ENCODE results near the gene CES3.
"Not testable (repeated sequence)": the region's sequence is repeated elsewhere in the genome, so short reads cannot be mapped to it uniquely, and the experiment has no call there.

The CES3 gene

DNA sequence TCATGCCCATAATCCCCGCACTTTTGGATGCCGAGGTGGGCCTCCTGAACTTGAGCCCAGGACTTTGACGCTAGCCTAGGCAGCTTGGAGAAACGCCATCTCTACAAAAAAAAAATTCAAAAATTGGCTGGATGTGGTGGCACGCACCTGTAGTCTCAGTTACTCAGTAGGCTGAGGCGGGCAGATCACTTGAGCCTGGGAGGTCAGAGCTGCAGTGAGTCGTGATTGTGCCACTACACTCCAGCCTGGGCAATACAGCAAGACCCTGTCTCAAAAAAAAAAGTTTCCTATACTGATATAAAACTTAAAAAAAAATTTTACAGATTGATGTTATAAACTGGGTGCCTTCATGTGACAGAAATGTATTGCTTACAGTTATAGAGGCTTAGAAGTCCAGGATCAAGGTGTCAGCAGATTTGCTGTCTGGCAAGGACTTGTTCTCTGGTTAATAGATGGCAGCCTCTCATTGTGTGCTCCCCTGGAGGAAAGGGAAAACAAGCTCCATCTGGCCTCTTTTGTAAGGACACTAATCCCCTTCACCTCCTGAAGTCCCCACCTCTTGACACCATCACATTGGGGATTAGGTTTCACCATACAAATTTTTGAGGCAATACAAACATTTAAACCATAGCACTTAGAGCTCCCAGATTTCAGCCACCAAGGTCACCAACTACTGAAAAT lies 8.5 kb upstream of the CES3 start:
- 0 out of 2 replicates have a peak, but pooled peaks cover 3% of the 10 kb centered on the region for H3K9me3 ChIP-seq (ENCODE audit: low read length)

DNA sequence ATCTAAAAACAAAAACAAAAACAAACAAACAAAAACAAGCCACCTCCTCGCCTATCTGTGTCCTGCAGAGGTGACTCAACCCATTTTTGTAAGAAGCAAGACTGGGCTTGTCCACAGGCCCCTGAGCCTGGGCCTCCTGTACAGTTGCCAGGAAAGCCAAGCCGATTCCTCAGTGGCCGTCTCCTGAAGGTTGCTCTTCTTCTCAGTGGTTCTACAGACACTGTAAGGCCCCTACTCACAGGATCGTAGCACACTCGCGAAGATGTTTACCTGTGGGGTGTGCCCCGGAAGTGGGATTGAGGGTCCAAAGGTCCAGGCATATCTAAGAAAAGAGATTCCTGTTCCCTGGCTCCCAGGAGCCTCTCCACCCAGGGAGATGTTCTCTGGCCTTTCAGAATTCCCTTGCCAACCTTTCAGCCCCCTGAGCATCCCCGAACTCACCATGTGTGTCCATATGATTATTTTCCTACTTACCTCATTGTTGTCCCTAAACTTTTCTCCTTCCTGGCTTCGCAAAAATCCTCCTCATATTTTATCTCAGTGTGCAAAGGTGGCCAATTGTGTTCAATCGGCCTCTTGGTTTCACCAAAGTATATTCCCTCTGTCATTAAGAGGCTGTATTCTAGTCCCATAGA lies 7.5 kb upstream of the CES3 start:
- Histone ChIP-seq H3K9me3 (ENCODE audit: low read length) (0 out of 2 replicates have a peak, but pooled peaks cover 3% of the 10 kb centered on the region), H3F3A (ENCODE audit: insufficient read depth, low read length) (no peaks in the 10 kb centered on the region), H2AFZ (ENCODE audit: low read length) (no peak overlapping the region), H3K27me3 (ENCODE audit: insufficient read depth, low read length) (no peaks in the 10 kb centered on the region; the same call in 1 of the 2 replicates), H3K9ac (ENCODE audit: low read length) (no peak overlapping the region), H3K79me2 (ENCODE audit: insufficient read depth, low read length) (no peaks in the 10 kb centered on the region), H3K4me3 (ENCODE audit: low read depth, low read length, poor library complexity, severe bottlenecking) (no peak overlapping the region), H3K27ac (ENCODE audit: low read depth, low read length, poor library complexity, severe bottlenecking) (no peak overlapping the region), H3K36me3 (ENCODE audit: insufficient read depth, low read length) (no peaks in the 10 kb centered on the region), H4K20me1 (ENCODE audit: insufficient read depth, low read length) (no peaks in the 10 kb centered on the region), H3K4me1 (ENCODE audit: insufficient read depth, low read length, severe bottlenecking) (no peaks in the 10 kb centered on the region), H3K4me2 (ENCODE audit: low read length) (no peak overlapping the region), H3K9me2 (ENCODE audit: low read depth, low read length) (no peaks in the 10 kb centered on the region)
- no peak for TF ChIP-seq EZH2 (IDR thresholded peaks at IDR 0.05; ENCODE audit: borderline replicate concordance, low read length)
- TF ChIP-seq, protein P1, sequence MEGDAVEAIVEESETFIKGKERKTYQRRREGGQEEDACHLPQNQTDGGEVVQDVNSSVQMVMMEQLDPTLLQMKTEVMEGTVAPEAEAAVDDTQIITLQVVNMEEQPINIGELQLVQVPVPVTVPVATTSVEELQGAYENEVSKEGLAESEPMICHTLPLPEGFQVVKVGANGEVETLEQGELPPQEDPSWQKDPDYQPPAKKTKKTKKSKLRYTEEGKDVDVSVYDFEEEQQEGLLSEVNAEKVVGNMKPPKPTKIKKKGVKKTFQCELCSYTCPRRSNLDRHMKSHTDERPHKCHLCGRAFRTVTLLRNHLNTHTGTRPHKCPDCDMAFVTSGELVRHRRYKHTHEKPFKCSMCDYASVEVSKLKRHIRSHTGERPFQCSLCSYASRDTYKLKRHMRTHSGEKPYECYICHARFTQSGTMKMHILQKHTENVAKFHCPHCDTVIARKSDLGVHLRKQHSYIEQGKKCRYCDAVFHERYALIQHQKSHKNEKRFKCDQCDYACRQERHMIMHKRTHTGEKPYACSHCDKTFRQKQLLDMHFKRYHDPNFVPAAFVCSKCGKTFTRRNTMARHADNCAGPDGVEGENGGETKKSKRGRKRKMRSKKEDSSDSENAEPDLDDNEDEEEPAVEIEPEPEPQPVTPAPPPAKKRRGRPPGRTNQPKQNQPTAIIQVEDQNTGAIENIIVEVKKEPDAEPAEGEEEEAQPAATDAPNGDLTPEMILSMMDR (IDR thresholded peaks at IDR 0.05; ENCODE audit: low read length) = no peak

More for the DNA sequence above, 8.5 kb upstream of the CES3 start:
- no peak for TF ChIP-seq EZH2 (IDR thresholded peaks at IDR 0.05; ENCODE audit: borderline replicate concordance, low read length)
- H4K20me1 ChIP-seq (ENCODE audit: insufficient read depth, low read length) = no peaks in the 10 kb centered on the region
- no peaks in the 10 kb centered on the region for H3K9me2 ChIP-seq (ENCODE audit: low read depth, low read length)
- H2AFZ ChIP-seq (ENCODE audit: low read length) = no peak overlapping the region
- no peaks in the 10 kb centered on the region for H3K36me3 ChIP-seq (ENCODE audit: insufficient read depth, low read length)
- H3K27ac ChIP-seq (ENCODE audit: low read depth, low read length, poor library complexity, severe bottlenecking) = no peak overlapping the region
- no peaks in the 10 kb centered on the region for H3K79me2 ChIP-seq (ENCODE audit: insufficient read depth, low read length)
- H3K4me2 ChIP-seq (ENCODE audit: low read length) = no peak overlapping the region
- H3K27me3 ChIP-seq (ENCODE audit: insufficient read depth, low read length) = no peaks in the 10 kb centered on the region; the same call in 1 of the 2 replicates
- H3K4me3 ChIP-seq (ENCODE audit: low read depth, low read length, poor library complexity, severe bottlenecking) = no peak overlapping the region
- H3F3A ChIP-seq (ENCODE audit: insufficient read depth, low read length) = no peaks in the 10 kb centered on the region
- H3K4me1 ChIP-seq (ENCODE audit: insufficient read depth, low read length, severe bottlenecking) = peaks cover 3% of the 10 kb centered on the region
- no peak overlapping the region for H3K9ac ChIP-seq (ENCODE audit: low read length)

DNA sequence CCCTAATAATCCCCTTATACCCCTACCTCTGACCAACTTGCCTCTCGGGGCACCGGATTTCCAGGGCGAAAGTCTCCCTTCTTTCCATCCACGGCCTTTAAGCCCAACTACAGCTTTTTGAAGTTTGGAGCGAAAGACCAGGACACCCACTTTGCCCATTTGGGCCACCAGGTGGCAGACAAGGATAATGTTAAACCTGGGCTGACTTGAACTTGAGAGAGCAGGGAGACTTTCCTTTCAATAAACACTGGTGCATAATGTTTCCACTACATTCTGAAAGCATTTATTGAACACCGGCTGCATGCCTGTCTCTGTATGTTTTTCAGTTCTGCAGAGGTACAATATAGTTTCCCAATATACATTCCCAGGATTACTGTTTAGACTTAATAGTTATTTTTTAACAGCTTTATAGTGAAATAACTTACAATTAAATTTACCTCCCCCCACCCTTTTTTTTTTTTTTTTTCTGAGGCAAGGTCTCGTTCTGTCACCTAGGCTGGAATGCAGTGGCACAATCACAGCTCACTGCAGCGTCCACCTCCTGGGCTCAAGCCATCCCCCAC lies 6.9 kb upstream of the CES3 start:
- Histone ChIP-seq H3F3A (ENCODE audit: insufficient read depth, low read length) (no peaks in the 10 kb centered on the region), H3K9me3 (ENCODE audit: low read length) (0 out of 2 replicates have a peak, but pooled peaks cover 3% of the 10 kb centered on the region), H3K9ac (ENCODE audit: low read length) (no peak overlapping the region), H3K4me1 (ENCODE audit: insufficient read depth, low read length, severe bottlenecking) (no peaks in the 10 kb centered on the region), H3K4me3 (ENCODE audit: low read depth, low read length, poor library complexity, severe bottlenecking) (no peak overlapping the region), H3K36me3 (ENCODE audit: insufficient read depth, low read length) (no peaks in the 10 kb centered on the region), H3K79me2 (ENCODE audit: insufficient read depth, low read length) (no peaks in the 10 kb centered on the region), H4K20me1 (ENCODE audit: insufficient read depth, low read length) (no peaks in the 10 kb centered on the region), H3K4me2 (ENCODE audit: low read length) (no peak overlapping the region), H2AFZ (ENCODE audit: low read length) (no peak overlapping the region), H3K27me3 (ENCODE audit: insufficient read depth, low read length) (no peaks in the 10 kb centered on the region; the same call in 1 of the 2 replicates), H3K27ac (ENCODE audit: low read depth, low read length, poor library complexity, severe bottlenecking) (no peak overlapping the region), H3K9me2 (ENCODE audit: low read depth, low read length) (no peaks in the 10 kb centered on the region)
- no peak for TF ChIP-seq EZH2 (IDR thresholded peaks at IDR 0.05; ENCODE audit: borderline replicate concordance, low read length)
- TF ChIP-seq, protein P1 (IDR thresholded peaks at IDR 0.05; ENCODE audit: low read length) = peak; percentile 84

- H3K4me1 ChIP-seq (ENCODE audit: insufficient read depth, low read length, severe bottlenecking); H3K4me3 ChIP-seq (ENCODE audit: low read depth, low read length, poor library complexity, severe bottlenecking); H3K27ac ChIP-seq (ENCODE audit: low read depth, low read length, poor library complexity, severe bottlenecking); H3F3A ChIP-seq (ENCODE audit: insufficient read depth, low read length); H4K20me1 ChIP-seq (ENCODE audit: insufficient read depth, low read length); H3K9me2 ChIP-seq (ENCODE audit: low read depth, low read length); H3K9me3 ChIP-seq (ENCODE audit: low read length); H3K79me2 ChIP-seq (ENCODE audit: insufficient read depth, low read length); H3K27me3 ChIP-seq (ENCODE audit: insufficient read depth, low read length); H3K36me3 ChIP-seq (ENCODE audit: insufficient read depth, low read length); H2AFZ ChIP-seq (ENCODE audit: low read length); H3K9ac ChIP-seq (ENCODE audit: low read length); H3K4me2 ChIP-seq (ENCODE audit: low read length): not testable (repeated sequence)
These were observed 5.5 kb upstream of the CES3 start for GRCh38 chr16:66955363-66956153.

DNA sequence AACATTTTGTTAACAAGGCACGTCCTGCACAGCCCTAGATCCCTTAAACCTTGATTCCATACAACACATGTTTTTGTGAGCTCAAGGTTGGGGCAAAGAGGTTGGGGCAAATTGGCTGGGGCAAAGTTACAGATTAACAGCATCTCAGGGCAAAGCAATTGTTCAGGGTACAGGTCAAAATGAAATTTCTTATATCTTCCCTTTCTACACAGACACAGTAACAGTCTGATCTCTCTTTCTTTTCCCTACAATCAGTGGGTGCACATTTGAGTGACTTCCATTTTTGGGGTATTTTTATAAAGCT lies 5.0 kb upstream of the CES3 start:
- H3K27ac ChIP-seq (ENCODE audit: low read depth, low read length, poor library complexity, severe bottlenecking); H3K27me3 ChIP-seq (ENCODE audit: insufficient read depth, low read length); H2AFZ ChIP-seq (ENCODE audit: low read length); H3K36me3 ChIP-seq (ENCODE audit: insufficient read depth, low read length); H3F3A ChIP-seq (ENCODE audit: insufficient read depth, low read length); H3K4me2 ChIP-seq (ENCODE audit: low read length); H3K4me1 ChIP-seq (ENCODE audit: insufficient read depth, low read length, severe bottlenecking); H3K9ac ChIP-seq (ENCODE audit: low read length); H4K20me1 ChIP-seq (ENCODE audit: insufficient read depth, low read length); H3K9me3 ChIP-seq (ENCODE audit: low read length); H3K9me2 ChIP-seq (ENCODE audit: low read depth, low read length); H3K4me3 ChIP-seq (ENCODE audit: low read depth, low read length, poor library complexity, severe bottlenecking); H3K79me2 ChIP-seq (ENCODE audit: insufficient read depth, low read length): not testable (repeated sequence)
